ENCODE data around the gene SCN8A. TPM values are rescaled to one million over a fixed set of nuclear protein-coding genes. Genes with fewer than 3 reads are reported as not detected.

Gene SCN8A
- polyA plus RNA-seq, 3 donors = 1.9 to 2.8 (median 2.0) TPM

GRCh38 chr12:51749206-51749985 lies 158.4 kb downstream of the SCN8A start:
- no peak for DNase-seq (ENCODE audit: extremely low read depth in 1 of 11, low read depth in 9 of 11, low spot score in 4 of 11)

GRCh38 chr12:51749986-51750317 lies 158.9 kb downstream of the SCN8A start:
- no peak for DNase-seq (ENCODE audit: extremely low read depth in 1 of 11, low read depth in 9 of 11, low spot score in 4 of 11)

GRCh38 chr12:51751661-51752060 lies 160.6 kb downstream of the SCN8A start:
- DNase-seq (ENCODE audit: extremely low read depth in 1 of 11, low read depth in 9 of 11, low spot score in 4 of 11) = no peak

GRCh38 chr12:51752234-51752889 lies 161.3 kb downstream of the SCN8A start:
- DNase-seq (ENCODE audit: extremely low read depth in 1 of 11, low read depth in 9 of 11, low spot score in 4 of 11) = peak in 8 of 11 donors; percentile 8 to 71 (median 39)

- DNase-seq (ENCODE audit: extremely low read depth in 1 of 11, low read depth in 9 of 11, low spot score in 4 of 11) = peak in 5 of 11 donors; percentile 3 to 40 (median 26)
These were observed 163.1 kb downstream of the SCN8A start for GRCh38 chr12:51753980-51754675.

- no peak for DNase-seq (ENCODE audit: extremely low read depth in 1 of 11, low read depth in 9 of 11, low spot score in 4 of 11)
These were observed 164.2 kb downstream of the SCN8A start for GRCh38 chr12:51755251-51755650.

- DNase-seq (ENCODE audit: extremely low read depth in 1 of 11, low read depth in 9 of 11, low spot score in 4 of 11) = no peak
These were observed 168.1 kb downstream of the SCN8A start for GRCh38 chr12:51759175-51759574.

GRCh38 chr12:51759695-51760094 lies 168.7 kb downstream of the SCN8A start:
- no peak for DNase-seq (ENCODE audit: extremely low read depth in 1 of 11, low read depth in 9 of 11, low spot score in 4 of 11)

- DNase-seq (ENCODE audit: extremely low read depth in 1 of 11, low read depth in 9 of 11, low spot score in 4 of 11) = no peak
These were observed 169.2 kb downstream of the SCN8A start for GRCh38 chr12:51760231-51760630.

- DNase-seq (ENCODE audit: extremely low read depth in 1 of 11, low read depth in 9 of 11, low spot score in 4 of 11) = no peak
These were observed 172.7 kb downstream of the SCN8A start for GRCh38 chr12:51763743-51764142.

- DNase-seq (ENCODE audit: extremely low read depth in 1 of 11, low read depth in 9 of 11, low spot score in 4 of 11) = no peak
These were observed 175.1 kb downstream of the SCN8A start for GRCh38 chr12:51766067-51766676.

- no peak for DNase-seq (ENCODE audit: extremely low read depth in 1 of 11, low read depth in 9 of 11, low spot score in 4 of 11)
These were observed 180.0 kb downstream of the SCN8A start for GRCh38 chr12:51771008-51771407.

GRCh38 chr12:51773145-51773869 lies 182.3 kb downstream of the SCN8A start:
- DNase-seq (ENCODE audit: extremely low read depth in 1 of 11, low read depth in 9 of 11, low spot score in 4 of 11) = no peak

GRCh38 chr12:51774933-51775332 lies 183.9 kb downstream of the SCN8A start:
- DNase-seq (ENCODE audit: extremely low read depth in 1 of 11, low read depth in 9 of 11, low spot score in 4 of 11) = no peak

- DNase-seq (ENCODE audit: extremely low read depth in 1 of 11, low read depth in 9 of 11, low spot score in 4 of 11) = no peak
These were observed 186.4 kb downstream of the SCN8A start for GRCh38 chr12:51777457-51777856.

GRCh38 chr12:51777973-51778372 lies 186.9 kb downstream of the SCN8A start:
- DNase-seq (ENCODE audit: extremely low read depth in 1 of 11, low read depth in 9 of 11, low spot score in 4 of 11) = no peak

GRCh38 chr12:51779876-51780275 lies 188.8 kb downstream of the SCN8A start:
- no peak for DNase-seq (ENCODE audit: extremely low read depth in 1 of 11, low read depth in 9 of 11, low spot score in 4 of 11)

- no peak for DNase-seq (ENCODE audit: extremely low read depth in 1 of 11, low read depth in 9 of 11, low spot score in 4 of 11)
These were observed 193.7 kb downstream of the SCN8A start for GRCh38 chr12:51784688-51785087.

GRCh38 chr12:51785906-51786305 lies 194.9 kb downstream of the SCN8A start:
- no peak for DNase-seq (ENCODE audit: extremely low read depth in 1 of 11, low read depth in 9 of 11, low spot score in 4 of 11)
